T47D (cell line): ENCODE measurements around the gene FOXE1.

Experiments
- DNase-seq, 2 experiments: peaks; one replicate each; pipeline versions ENCODE4 v3.0.0 to v3.0.0-alpha.2; 2011 to 2012; ENCODE audit warnings: low read depth in 1 of 2, low spot score in 1 of 2
- JUND ChIP-seq: IDR thresholded peaks from 2 replicates; pipeline ENCODE4 v1.6.1; 2012; ENCODE audit warnings: low read depth
- in situ Hi-C: cut with HindIII; loops from 2 replicates; pipeline ENCODE4 v1.10.0; 2016; ENCODE audit warnings: low sequenced_read_pairs, low pct_unique_long_range_greater_than_20kb

The FOXE1 gene

DNA sequence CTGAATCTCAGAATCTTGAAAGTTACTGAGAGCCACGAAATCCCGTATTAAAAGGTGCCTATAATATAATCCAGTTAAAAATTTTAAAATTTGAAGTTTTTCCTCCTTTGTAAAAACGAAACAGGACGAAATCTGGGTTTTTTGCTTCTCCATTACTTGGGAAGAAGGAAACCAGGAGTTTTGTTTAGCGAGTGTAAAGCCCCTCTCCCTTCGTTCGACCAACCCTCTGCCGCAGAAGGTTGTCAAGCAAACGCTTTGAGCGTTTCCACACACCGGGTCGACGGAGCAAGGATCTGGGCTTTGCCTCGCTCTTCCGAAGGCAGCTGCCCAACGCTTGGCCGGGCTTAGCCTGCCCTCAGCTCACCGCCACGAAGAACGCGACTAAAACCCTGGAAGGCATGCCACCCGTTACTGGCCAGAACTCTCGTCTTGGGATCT is 1.6 kb upstream of the FOXE1 start:
- TF ChIP-seq JUND = no peak
- in situ Hi-C loops = no loop called here
- DNase-seq = no peak

- DNase-seq = no peak
- in situ Hi-C loops = no loop called here
- TF ChIP-seq JUND = no peak
Observed at GRCh38 chr9:97852001-97852398, 1.0 kb upstream of the FOXE1 start.

- in situ Hi-C loops = no loop called here
- TF ChIP-seq JUND = no peak
- DNase-seq = no peak
Observed at GRCh38 chr9:97852399-97853055, 499 bp upstream of the FOXE1 start.

GRCh38 chr9:97853844-97854695 is 1.0 kb downstream of the FOXE1 start:
- no peak for TF ChIP-seq JUND
- DNase-seq = no peak
- in situ Hi-C loops = no loop called here

DNA sequence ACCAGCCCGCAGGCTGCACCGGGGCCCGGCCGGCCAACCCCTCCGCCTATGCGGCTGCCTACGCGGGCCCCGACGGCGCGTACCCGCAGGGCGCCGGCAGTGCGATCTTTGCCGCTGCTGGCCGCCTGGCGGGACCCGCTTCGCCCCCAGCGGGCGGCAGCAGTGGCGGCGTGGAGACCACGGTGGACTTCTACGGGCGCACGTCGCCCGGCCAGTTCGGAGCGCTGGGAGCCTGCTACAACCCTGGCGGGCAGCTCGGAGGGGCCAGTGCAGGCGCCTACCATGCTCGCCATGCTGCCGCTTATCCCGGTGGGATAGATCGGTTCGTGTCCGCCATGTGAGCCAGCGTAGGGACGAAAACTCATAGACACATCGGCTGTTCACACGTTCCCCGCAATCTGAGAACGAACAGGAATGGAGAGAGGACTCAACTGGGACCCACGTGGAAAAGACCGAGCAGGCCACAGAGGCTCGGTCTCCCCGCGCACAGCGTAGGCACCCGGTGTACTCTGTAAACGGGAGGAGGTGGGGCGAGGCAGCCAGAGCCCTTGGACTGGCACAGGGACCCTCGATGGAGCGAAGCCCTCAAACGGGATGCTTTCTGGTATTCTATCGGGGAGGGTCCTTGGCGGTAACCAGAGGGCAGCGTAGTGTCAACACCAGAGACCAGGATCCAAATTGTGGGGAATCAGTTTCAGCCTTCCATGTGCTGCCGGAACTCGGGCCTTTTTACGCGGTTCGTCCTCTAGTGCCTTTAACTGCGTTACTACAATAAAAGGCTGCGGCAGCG is 1.9 kb downstream of the FOXE1 start:
- TF ChIP-seq JUND = no peak
- in situ Hi-C loops = no loop called here

DNA sequence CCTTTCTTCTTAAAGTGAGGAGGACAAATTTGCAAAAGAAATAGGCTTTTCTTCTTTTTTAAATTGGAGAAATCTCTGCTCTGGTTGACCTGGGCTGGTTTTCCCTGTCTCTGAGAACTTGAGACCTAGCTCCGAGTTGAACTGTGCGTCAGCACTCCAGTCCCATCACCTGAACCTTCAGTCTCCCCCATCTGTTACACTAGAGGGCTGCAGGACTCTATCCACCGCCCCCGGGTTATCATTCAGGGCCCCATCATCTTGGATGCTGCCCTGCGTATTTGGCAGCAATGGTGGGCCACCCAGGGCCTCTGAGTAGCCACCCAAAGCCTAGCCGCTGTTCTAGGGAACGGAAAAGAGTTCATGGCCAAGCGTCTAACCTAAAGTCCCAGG is 2.5 kb downstream of the FOXE1 start:
- no peak for TF ChIP-seq JUND
- in situ Hi-C loops = no loop called here
- no peak for DNase-seq

More for the DNA sequence above, 1.9 kb downstream of the FOXE1 start:
- no peak for DNase-seq

- in situ Hi-C loops = no loop called here
- DNase-seq = no peak
- TF ChIP-seq JUND = no peak
Observed at GRCh38 chr9:97855899-97856298, 2.9 kb downstream of the FOXE1 start.

GRCh38 chr9:97856857-97857605 is 4.0 kb downstream of the FOXE1 start:
- no peak for DNase-seq
- no peak for TF ChIP-seq JUND
- in situ Hi-C loops = no loop called here

DNA sequence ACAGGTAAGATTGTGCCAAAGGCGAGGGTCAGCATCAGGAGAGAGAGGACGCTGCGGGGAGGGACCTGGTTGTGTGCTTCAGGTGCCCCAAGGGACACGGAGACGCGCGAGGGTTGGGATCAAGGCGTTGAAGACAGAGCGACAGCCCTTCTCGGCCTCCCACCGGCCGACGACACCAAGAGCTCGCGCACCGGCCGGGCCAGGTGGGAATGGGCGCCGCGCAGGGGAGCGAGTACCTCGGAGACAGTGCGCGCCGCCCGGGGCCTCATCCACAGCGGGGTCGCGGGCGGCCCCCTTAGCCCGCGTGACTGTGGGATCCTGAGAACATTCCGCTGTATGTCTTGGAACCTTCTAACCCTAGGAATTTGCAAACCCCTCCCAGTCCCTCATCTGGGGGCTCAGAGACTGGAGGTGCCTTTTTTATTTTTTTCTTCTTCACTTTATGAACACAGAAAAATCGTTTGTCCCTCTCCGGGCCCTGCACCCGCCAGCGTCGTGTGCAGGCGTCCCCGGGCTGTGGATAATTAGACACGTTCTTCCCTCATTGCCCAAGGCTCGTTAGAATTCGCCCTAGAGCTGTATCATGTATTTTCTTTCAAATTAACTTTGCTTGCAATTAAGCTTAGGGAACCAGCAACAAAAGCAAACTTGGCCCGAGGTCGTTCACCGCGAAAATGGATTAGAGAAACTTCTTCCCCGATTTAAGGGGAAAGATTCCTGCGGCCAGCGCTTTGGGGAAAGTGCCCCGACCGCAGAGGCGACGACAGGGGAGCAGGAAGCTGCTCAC is 4.8 kb downstream of the FOXE1 start:
- in situ Hi-C loops = no loop called here
- TF ChIP-seq JUND = no peak
- DNase-seq = no peak

DNA sequence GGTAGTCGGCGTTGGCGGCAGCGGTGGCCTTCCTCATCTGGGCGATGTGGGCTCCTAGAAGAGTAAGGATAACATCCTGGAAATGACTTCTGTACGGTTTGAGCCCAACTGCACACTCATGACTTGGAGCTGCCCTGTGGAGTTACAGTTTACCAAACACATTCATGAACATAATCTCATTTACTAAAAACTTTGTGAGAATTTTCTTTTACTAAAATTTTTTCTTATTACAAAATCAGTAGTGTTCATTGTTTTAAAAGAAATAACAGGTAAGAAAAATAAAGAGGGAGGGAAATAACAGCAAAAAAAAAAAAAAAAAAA is 5.3 kb downstream of the FOXE1 start:
- no peak for DNase-seq
- in situ Hi-C loops = no loop called here
- TF ChIP-seq JUND = no peak

DNA sequence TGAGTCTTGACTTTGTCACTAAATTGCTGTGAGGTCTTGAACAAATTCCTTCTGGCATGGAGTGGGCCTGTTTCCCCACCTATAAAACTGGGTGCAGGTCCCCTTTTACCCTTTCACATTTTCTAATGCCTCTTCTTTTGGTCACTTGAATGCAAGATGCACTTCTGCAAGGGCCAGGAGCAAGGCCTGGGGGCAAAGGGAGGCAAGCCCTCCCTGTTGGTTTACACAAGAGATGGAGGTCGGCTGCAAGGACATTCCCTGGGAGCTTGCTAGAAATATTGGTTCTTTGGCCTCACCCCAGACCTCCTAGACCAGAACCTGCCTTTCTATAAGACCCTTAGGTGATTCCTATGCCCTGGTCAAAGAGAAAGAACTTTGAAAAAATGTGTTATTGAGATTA is 5.8 kb downstream of the FOXE1 start:
- in situ Hi-C loops = no loop called here
- TF ChIP-seq JUND = no peak
- no peak for DNase-seq

DNA sequence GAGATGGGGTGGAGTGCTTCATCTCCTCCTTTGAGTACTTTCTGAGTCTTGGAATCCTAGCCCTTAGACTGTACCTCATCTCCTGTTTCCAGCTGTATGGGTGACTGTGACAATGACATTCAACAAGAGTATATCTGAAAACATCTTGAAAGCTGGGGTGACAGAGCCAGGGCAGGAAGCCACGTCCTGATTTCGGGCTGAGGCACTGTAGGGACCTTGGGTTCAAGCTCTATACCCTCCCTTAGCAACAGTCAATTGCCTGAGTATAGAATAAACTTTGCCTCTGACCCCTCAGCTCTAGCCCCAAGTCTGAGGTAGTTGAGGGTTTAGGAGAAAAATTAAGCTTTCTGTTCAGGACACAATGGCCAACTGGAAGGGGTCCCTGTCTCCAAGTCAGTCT is 6.3 kb downstream of the FOXE1 start:
- no peak for DNase-seq
- in situ Hi-C loops = no loop called here
- TF ChIP-seq JUND = no peak
